RWPE1 (cell line): ENCODE measurements around the gene LZTS2.

Experiments used
- CTCF ChIA-PET: fragments of 350-600 bp; sonication (Branson Sonifier 250); formaldehyde crosslinking; extraction: SDS; loops from one replicate; lab custom pipeline; 2021; lab: Yijun Ruan, JAX
- POLR2A ChIA-PET: fragments of 400-600 bp; formaldehyde crosslinking; extraction: SDS; loops from one replicate; lab custom pipeline; 2020; ENCODE audit warnings: antibody characterized with exemption; ENCODE audit not compliant: low non-redundant PET; lab: Yijun Ruan, JAX
- DNase-seq: peaks from one replicate; pipeline ENCODE4 v3.0.0; 2012; ENCODE audit warnings: low spot score
- H3K27ac ChIP-seq: fragments of 450-650 bp; 2 replicates; pipeline ENCODE4 v1.5.1; 2017
- TF ChIP-seq, protein P1 (sequence below): fragments of 450-650 bp; conservative IDR thresholded peaks from 2 replicates; pipeline ENCODE4 v1.5.1; 2017; ENCODE audit warnings: low read depth, mild to moderate bottlenecking

Gene LZTS2

GRCh38 chr10:101054876-101055275 lies 55.3 kb downstream of the LZTS2 start:
- POLR2A ChIA-PET, result no interaction called here
- TF ChIP-seq, protein P1, sequence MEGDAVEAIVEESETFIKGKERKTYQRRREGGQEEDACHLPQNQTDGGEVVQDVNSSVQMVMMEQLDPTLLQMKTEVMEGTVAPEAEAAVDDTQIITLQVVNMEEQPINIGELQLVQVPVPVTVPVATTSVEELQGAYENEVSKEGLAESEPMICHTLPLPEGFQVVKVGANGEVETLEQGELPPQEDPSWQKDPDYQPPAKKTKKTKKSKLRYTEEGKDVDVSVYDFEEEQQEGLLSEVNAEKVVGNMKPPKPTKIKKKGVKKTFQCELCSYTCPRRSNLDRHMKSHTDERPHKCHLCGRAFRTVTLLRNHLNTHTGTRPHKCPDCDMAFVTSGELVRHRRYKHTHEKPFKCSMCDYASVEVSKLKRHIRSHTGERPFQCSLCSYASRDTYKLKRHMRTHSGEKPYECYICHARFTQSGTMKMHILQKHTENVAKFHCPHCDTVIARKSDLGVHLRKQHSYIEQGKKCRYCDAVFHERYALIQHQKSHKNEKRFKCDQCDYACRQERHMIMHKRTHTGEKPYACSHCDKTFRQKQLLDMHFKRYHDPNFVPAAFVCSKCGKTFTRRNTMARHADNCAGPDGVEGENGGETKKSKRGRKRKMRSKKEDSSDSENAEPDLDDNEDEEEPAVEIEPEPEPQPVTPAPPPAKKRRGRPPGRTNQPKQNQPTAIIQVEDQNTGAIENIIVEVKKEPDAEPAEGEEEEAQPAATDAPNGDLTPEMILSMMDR, result no peak
- CTCF ChIA-PET, result interaction anchor here (1.1 kb wide), 2 partner anchors 14 to 23 kb away, joined by 3 to 6 read pairs; partner anchors contain the start of gene SFXN3
- no peak overlapping the region for H3K27ac ChIP-seq
- no peak for DNase-seq

- DNase-seq, result no peak
- POLR2A ChIA-PET, result no interaction called here
- TF ChIP-seq, protein P1, result no peak
- H3K27ac ChIP-seq, result no peak overlapping the region
- CTCF ChIA-PET, result interaction anchor here (1.1 kb wide), 2 partner anchors 14 to 24 kb away, joined by 3 to 6 read pairs; partner anchors contain the start of gene SFXN3
Observed at GRCh38 chr10:101055411-101055810, 55.8 kb downstream of the LZTS2 start.

DNA sequence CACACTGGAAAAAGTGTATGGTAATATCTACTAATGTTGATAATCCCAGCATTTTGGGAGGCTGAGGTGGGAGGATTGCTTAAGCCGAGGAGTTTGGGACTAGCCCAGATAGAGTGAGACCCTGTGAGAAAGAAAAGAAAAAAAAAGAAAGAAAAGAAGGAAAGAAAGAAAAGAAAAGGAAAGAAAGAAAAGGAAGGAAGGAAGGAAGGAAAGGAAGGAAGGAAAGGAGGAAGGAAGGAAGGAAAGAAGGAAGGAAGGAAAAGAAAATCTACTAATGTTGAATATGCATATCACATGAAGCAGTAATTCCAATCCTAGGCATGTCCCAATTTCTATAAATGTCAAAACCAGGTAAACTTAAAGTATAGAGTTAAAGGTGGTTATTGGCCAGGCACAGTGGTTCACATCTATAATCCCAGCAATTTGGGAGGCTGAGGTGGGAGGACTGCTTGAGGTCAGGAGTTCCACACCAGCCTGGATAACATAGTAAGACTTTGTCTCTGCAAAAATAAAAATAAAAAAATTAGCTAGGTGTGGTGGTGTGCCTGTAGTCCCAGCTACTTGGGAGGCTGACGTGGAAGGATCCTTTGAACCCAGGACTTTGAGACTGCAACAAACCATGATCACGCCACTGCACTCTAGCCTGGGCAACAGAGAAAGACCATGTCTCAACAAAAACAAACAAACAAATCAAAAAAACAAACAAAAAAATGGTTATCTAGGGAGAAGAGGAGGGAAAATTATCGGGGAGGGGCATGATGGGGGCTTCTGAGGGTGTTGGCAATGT lies 57.0 kb downstream of the LZTS2 start:
- TF ChIP-seq, protein P1, result no peak
- DNase-seq, result no peak
- POLR2A ChIA-PET, result no interaction called here
- H3K27ac ChIP-seq, result no peak overlapping the region
- CTCF ChIA-PET, result interaction anchor here (0.7 to 3.6 kb wide), 5 partner anchors 12 to 1769 kb away, joined by 3 to 20 read pairs (median 8); no protein-coding TSS in a partner anchor
